Stimulated activated CD4-positive, alpha-beta T cell treated with anti-CD3 and anti-CD28 coated beads, Interleukin-15, amount 100 ng/mL, for 1 hour (primary cell): Measurements from ENCODE around the gene MYPOP.
"Not testable (repeated sequence)": the region's sequence is repeated elsewhere in the genome, so short reads cannot be mapped to it uniquely, and the experiment has no call there.

Source experiments
- DNase-seq, 2 donors: peaks; one replicate each; pipeline ENCODE4 v3.0.0-alpha.2; 2020; ENCODE audit warnings: low read depth in 1 of 2, low spot score in 1 of 2

MYPOP gene

GRCh38 chr19:45908956-45909355 lies 6.5 kb upstream of the MYPOP start:
- no peak for DNase-seq

GRCh38 chr19:45906221-45906620 lies 3.8 kb upstream of the MYPOP start:
- DNase-seq = no peak

GRCh38 chr19:45905011-45905410 lies 2.6 kb upstream of the MYPOP start:
- no peak for DNase-seq

GRCh38 chr19:45902651-45903625 lies 525 bp upstream of the MYPOP start:
- DNase-seq = peak; percentile 100

GRCh38 chr19:45901432-45901911 lies 941 bp downstream of the MYPOP start:
- DNase-seq = no peak

GRCh38 chr19:45900738-45901431 lies 1.5 kb downstream of the MYPOP start:
- DNase-seq = no peak

- DNase-seq = no peak
Measured at GRCh38 chr19:45899919-45900589, 2.4 kb downstream of the MYPOP start.

- no peak for DNase-seq
Measured at GRCh38 chr19:45899253-45899652, 3.2 kb downstream of the MYPOP start.

GRCh38 chr19:45897261-45897812 lies 5.1 kb downstream of the MYPOP start:
- no peak for DNase-seq

GRCh38 chr19:45895983-45896599 lies 6.3 kb downstream of the MYPOP start:
- not testable (repeated sequence) for DNase-seq

- no peak for DNase-seq
Measured at GRCh38 chr19:45895519-45895972, 6.9 kb downstream of the MYPOP start.

- no peak for DNase-seq
Measured at GRCh38 chr19:45890877-45891276, 11.5 kb downstream of the MYPOP start.

GRCh38 chr19:45889210-45889885 lies 13.1 kb downstream of the MYPOP start:
- DNase-seq = no peak

- no peak for DNase-seq
Measured at GRCh38 chr19:45887200-45887710, 15.2 kb downstream of the MYPOP start.

GRCh38 chr19:45886427-45887199 lies 15.8 kb downstream of the MYPOP start:
- peak; percentile 74 to 77 for DNase-seq

GRCh38 chr19:45885556-45886426 lies 16.6 kb downstream of the MYPOP start, which contains the start of gene IRF2BP1:
Gene IRF2BP1 (minus strand): TSS chr19:45886141. CDS start chr19:45885774, 367 bp downstream.
- DNase-seq = peak; percentile 76 to 80

- no peak for DNase-seq
Measured at GRCh38 chr19:45884682-45885555, 17.5 kb downstream of the MYPOP start.
